Measurements from ENCODE around the gene ALPK3.
"Not testable (repeated sequence)": the region's sequence is repeated elsewhere in the genome, so short reads cannot be mapped to it uniquely, and the experiment has no call there.

ALPK3 gene

DNA sequence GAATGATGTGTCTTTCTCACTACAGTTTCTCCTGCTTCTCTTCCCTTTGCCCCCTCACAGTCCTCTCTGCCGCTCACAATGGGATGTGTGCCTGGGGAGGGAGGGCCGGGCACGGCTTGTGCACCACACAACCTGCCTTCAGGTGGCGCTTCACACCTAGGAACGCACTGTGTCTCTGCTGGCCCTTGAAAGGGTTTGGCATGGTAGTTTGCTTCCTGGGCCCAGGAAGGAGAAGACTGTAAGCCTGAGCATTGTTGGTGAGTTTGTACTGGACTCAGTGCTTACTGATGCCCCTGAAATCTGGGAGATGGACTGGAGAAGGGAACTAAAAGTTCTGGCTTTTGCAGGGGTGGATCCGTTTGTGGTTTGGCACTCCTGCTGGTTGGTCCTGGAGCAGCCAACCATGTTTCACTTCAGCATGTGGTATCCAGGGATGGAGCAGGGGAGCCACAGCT is 9.2 kb downstream of the ALPK3 start:
- no peak for DNase-seq

DNA sequence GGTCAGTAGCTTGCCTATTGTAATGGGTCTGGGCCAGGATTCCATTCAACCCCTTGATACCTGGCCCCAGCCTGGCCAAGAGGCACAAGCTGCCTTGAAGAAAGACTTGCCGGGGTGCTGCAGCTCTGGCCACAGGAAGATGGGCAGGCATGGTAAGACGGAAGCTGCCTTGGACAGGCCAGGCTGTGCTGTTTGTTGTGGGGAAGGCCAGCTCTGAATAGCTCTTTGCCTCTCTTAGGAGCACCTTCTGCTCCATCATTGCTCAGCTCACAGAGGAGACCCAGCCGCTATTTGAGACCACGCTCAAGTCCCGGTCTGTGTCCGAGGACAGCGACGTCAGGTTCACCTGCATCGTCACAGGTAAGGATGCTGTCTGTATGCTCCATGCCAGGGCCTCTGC is 10.1 kb downstream of the ALPK3 start:
- no peak for DNase-seq

DNA sequence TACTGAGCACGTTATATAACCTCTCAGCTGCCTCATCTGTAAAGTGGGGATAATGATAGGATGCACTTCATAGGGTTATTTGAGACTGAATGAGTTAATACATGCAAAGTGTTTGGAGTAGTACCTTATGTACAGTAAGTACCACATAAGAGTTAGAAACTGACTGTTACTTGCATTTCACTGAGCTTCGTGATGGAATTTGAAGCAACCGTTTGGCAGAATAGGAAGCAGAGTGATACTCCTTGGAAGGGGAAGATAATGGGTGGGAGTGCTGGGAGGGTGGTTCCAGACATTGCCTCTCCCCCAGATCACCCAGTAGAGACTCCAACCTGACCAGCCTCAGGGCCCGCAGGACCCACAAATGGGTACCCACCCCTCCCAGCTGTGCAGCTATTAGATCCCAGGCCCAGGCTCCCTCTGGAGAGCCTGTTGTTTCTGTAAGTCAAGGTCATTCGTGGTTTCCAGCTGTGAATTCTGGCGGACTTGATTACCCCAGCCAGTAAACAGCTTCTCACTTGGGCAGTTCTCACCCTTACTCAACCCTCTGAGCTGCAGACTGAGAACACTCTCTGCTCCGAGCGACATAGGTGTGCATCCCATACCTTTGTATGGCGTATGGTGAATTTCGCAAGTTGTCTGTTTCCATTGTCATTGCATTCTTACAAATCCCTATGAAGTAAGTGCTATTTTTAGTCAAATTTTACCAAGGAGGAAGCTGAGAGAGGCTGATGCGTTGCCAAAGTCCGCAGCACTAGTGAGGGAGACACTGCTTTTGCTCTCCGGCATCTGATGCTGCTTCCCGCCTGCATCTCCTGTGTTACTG is 11.1 kb downstream of the ALPK3 start:
- DNase-seq, result no peak

DNA sequence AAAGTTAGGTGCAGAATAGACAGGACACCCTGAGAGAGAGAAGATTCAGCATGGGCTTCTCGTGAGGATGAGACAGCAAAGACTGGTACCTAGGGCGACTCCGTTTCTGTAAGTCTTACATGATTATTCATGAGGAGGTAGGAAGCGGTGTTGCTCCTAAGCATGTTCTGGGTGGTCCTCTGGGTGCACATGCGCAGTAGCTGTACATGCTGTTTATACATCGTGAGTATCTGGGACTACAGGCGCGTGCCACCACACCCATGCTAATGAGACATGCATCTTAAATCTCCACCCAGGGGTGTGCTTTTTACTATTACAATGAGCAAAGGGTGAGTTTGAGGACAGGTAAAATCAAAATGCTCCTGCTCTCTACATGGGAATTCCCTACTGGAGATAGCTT is 12.3 kb downstream of the ALPK3 start:
- DNase-seq, result no peak

DNA sequence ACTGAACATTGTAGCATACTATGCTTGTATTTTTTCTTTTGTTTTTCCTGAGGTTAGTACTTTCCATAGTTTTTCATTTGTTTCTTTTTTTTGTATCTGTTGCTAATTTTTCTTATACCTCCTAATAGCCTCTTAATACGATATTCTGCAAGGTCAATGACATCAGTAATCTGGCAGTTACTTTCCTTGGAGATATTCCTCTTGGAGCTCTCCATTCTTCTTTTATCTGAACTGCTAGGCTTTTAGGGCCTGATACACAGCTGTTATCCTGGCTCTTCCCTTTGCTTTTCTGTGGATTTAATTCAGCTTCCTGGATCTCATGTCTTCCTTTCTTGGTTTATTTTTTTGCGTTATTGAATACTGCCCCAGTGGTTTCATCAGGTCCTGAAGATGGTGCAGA is 12.9 kb downstream of the ALPK3 start:
- DNase-seq, result no peak

DNA sequence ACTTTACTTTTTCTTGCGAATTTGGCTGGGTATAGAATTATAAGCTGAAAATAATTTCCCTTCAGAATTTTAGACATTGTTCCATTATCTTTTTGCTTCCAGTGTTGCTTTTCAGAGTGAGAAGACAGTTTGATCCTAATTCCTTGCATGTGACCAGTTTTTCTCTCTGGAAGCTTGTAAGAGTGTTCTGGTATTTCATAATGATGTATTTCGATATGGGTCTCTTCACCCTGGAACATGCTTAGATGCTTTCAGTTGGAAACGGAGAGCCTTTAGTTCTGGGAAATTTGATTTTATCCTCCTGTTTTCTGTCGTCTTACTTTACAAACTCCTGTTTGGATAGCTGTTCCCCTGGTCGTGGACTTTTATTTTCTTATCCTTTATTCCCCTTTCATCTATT is 13.9 kb downstream of the ALPK3 start:
- DNase-seq, result no peak

DNA sequence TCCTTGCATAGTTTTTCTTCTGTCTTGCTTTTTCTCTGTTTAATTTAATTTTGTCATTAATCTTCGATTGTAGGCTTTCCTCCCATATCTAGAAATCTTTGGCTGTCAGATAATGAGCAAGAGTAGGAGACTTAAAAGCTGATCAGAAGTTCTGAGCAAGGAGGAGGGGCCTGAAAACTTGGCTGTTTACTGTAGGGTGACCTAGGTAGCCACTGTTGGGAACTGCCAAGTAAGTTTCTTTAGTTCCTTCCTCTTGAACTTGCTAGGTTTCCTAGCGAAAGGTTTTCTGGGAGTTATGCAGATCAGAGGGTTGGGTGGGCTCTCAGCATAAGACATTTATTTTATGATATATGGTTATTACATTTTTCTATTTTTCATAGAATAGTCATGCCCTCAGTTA is 14.5 kb downstream of the ALPK3 start:
- no peak for DNase-seq

DNA sequence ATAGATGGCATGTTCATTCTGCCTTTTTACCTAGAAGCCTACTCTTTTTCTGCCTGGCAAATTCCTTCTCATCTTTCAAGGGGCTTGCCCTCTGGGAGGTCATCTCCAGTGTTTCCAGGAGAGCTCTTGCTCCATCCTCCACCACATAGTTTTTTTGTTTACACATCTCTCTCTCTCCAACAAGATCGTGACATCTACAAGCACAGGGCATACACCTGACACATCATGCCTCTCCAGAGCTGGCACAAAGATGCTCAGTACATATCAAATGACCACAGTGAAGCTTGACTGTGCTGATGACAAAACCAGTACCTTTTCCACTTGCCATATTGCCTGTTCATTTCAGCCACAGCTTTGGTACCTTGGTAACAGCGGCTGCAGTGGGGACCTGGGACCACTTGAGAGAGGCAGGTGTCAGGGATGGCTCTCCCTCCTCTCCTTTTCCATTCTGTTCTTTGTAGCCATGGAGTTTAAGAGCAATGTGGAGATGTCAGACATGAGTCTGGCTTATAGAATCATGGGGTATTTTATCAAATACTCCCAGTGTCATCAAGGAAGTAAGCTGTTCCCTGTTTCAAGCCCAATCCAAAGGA is 15.4 kb downstream of the ALPK3 start:
- no peak for DNase-seq

DNA sequence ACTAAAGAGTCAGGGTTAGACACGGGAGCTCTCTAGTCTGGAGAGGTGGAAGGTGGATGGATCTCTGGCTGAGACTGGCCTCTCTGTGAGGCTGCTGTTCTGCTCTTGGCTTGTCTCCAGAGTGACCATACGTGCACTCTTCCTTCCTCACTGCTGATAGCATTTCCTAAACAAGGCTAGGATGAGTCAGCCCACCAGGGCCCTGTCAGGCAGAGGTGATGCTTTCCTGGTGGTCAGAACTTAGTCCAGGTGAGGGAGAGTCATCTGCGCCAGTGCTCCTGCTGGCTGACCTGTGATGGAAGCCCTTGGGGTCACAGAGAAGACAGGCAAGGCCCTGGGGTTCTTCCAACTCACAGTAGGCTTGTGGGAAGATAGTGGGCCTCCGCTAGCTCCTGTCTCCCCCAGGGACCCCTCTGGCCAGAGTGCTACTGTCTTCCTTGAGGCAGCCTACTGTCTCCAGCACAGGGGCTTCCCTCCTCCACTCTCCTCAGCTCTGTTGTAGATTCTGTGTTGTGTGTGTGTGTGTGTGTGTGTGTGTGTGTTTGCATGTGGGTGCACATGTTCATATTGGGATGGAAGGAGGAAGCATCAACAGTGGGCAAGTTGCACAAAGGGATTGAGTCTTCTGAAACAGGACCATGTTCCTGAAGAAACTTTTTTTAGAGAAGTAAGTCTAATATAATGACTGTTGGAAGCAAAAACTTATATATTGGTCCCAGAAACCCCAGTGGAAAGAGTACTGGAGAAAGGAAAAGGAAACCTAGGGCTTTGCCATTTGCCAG is 16.5 kb downstream of the ALPK3 start:
- no peak for DNase-seq

DNA sequence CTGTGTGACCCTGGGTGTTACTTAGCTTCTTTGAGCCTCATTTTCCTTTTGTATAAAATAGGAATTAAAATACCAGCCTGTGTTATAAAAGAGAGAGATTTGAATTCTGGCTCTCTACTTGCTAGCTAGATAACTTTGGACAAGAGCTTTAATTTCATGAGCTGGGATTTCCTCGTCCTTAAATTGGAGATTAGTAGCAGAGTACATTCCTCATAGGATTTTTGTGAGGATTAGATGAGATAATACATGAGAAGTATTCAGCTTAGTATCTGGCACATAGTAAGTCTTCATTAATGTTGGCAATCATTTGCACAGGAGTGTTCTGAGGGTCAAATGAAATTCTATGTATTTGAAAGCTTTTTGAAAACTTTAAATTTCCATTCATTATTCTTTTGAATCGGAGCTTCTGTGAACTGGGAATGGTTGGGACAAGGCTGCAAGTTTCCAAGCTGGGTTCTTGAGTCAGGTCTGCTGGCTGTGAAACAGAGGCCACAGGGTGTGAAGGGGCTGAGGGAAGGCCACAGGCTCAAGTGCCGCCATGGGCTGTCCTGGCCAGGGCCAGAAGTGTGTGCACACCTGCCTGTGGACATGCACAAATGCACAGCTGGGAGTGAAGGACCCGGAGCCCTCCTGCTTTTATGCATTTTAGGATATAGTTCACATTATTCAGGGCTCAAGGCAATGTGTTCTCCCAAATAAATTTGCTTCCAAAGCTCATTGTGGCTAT is 17.2 kb downstream of the ALPK3 start:
- no peak for DNase-seq

DNA sequence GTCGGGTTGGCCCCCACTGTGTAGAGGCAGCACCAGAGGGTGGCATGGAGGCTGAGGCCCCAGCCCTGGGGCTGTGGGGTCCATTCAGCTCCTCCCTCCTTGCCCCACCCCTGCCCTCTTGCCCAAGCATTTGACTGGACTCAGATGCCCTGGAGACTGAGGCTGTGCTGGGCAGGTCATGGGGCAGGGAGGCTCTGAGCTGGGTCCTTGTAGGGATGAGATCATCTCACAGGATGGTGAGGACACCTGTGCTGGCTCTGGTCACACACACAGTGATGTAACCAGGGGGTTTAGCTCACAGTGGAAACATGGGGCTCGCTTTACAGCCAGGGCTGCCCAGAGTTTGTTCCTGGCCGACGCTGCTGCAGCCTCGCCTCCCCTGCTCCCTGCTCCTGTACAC is 17.8 kb downstream of the ALPK3 start:
- DNase-seq, result no peak

DNA sequence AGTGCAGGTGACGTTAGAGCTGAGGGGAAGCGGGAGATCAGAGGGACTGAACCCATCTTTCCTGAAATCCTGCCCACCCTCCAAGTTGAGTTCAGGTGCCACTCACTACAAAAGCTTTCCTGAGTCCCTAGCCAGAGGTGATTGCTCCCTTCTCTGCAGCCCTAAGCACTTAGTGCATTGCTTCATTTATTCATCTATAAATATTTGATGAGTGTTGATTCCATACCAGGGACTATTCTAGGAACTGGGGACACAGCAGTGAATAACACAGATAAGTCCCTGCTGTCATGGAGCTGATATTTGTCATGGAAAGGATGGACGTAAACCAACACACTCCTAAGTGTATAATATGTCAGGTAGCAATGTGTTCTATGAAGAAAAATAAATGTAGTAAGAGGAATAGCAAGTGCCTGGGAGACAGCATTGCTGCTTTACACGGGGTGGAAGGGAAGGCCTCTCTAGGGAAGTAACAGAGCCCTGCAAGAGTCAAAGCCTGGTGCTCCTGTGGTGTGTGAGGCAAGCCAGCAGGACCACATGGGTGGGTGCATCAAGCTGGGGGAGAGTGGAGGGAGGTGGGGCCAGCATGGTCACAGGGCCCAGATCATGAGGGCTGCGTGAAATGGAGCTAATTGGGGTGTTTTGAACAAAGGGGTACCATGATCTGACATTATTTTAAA is 18.6 kb downstream of the ALPK3 start:
- DNase-seq, result no peak

DNA sequence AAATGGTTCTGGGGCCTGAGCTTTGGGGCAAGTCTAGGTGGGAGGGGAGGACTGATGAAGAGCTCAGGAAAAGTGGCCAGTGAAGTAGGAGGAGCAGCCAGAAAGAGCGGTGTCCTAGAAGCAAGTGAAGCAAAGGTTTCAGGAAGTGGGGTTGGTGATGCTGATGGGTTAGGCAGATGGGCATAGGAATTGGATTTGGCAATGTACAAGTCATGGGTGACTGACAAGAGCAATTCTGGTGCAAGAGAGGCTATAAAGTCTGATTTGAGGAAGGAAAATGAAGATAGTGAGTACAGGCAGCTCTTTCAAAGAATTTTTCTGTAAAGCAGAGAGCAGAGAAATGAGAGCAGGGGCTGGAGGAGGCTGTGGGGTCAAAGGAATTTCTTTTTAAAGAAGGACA is 19.7 kb downstream of the ALPK3 start:
- DNase-seq, result no peak

DNA sequence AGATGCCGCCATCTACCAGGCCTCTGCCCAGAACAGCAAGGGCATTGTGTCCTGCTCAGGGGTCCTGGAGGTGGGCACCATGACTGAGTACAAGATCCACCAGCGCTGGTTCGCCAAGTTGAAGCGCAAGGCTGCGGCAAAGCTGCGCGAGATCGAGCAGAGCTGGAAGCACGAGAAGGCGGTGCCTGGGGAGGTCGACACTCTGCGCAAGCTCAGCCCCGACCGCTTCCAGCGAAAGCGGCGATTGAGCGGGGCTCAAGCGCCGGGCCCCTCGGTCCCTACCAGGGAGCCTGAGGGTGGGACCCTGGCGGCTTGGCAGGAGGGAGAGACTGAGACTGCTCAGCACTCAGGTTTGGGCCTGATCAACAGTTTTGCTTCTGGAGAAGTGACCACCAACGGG is 22.6 kb downstream of the ALPK3 start:
- DNase-seq, result no peak

DNA sequence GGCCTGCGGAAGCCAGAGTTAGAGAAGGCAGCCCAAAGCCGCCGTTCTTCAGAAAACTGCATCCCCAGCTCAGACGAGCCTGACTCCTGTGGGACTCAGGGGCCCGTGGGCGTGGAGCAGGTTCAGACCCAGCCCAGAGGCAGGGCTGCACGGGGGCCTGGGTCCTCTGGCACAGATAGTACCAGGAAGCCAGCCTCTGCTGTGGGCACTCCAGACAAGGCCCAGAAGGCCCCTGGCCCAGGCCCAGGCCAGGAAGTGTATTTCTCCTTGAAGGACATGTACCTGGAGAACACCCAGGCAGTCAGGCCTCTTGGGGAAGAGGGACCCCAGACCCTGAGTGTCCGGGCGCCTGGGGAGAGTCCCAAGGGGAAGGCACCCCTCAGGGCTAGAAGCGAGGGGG is 23.1 kb downstream of the ALPK3 start:
- no peak for DNase-seq

DNA sequence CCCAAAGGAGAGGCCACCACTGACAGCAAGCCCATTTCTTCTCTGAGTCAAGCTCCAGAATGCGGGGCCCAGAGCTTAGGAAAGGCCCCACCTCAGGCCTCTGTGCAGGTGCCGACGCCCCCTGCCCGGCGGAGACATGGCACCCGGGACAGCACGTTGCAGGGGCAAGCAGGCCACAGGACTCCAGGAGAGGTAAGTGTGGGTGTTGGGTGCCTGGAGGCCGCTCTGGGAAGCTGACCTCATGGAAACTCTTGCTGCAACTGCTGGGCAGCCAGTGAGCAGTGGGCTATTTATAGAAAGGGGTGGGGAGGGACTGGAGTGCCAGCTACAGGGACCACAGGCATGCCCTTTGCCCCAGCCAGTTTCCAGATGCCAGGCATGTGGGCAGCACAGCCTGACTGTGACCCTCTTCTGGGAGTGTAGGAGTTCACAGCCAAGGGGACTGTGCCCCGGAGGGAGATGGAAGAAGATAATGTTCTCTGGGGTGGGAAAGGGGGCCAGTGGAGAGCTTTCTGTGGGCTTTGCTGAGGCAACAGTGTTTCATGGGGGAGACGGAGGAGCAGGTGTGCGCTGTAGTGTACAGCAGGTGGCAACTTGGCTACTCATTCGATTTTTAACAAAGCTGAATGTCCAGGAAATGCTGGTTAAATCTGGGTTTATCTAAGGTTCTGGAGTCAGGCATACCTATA is 23.7 kb downstream of the ALPK3 start:
- DNase-seq, result no peak

DNA sequence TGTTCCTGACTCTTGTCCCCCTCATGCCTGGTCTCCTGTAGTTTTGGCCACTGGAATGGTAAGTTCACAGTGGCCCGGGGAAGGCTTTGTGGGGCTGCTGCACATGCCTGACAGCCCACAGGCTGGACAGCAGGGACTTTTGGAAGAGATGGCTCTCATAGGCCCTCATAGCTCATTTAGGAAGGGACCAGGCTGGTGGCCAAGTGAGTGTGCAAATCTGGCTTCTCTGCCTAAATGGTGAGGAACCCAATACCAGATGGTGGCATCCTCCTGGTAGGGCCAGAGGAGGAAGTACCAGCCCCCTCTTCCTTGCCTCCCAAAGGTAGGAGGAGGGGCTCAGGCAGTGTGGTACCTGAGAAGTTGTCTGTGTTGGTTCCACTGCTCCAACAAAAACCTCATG is 25.6 kb downstream of the ALPK3 start:
- DNase-seq, result no peak

DNA sequence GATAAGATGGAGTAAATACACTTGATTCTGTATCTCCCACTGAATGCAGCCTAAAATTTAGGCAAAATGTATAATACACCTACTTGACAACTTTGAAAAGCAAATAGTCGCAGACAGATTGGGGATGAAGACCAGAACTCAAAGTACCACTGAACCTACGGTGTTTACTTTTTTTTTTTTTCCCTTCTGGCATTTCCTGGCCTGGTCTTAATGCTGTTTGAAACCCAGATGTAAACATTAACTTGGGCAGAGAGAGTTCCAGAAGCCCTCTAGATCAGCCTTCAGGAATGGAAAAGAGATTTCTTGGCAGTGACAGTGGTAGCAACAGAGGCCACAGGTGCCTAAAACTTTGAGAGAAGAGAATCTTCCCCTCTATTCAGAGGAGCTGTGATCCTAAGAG is 27.8 kb downstream of the ALPK3 start:
- DNase-seq, result no peak

DNA sequence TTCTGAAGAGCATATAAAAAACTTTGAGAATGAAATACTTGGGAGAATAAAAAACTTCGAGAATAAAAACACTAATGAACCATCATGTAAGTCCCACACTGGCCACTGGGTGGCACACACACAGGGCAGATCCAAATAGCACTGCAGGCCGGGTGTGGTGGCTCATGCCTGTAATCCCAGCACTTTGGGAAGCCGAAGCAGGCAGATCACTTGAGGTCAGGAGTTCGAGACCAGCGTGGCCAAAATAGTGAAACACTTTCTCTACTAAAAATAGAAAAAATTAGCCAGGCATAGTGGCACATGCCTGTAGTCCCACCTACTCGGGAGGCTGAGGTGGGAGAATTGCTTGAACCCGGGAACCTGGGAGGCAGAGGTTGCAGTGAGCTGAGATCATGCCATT is 28.5 kb downstream of the ALPK3 start:
- not testable (repeated sequence) for DNase-seq

DNA sequence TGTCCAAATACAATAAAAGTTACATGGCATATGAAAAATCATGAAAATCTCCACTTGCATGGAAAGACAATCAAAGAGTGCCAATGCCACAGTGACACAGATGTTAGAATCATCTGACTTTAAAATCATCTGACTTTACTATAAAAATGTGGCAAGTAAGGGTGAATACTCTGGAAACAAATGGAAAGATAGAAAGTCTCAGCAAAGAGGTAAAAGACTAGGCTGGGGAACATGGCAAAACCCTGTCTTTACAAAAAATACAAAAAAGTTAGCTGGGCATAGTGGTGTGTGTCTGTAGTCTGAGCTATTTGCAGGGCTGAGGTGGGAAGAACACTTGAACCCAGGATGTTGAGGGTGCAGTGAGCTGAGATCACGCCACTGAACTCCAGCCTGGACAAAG is 29.1 kb downstream of the ALPK3 start:
- no peak for DNase-seq

DNA sequence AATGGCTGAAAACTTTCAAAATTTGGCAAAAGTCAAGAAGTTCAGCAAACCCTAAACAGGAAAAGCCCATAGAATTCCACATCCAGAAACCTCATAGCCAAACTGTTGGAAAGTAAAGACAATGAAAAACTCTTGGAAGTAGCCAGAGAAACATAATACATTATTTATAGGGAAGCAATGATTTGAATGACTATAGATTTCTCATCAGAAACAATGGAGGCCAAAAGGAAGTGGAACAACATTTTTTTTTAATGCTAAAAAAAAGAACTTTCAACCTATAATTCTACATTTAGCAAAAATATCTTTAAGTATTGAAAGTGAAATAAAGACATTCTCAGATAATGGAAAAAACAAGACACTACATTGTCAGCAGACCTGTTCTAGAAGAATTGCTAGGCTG is 30.2 kb downstream of the ALPK3 start:
- DNase-seq, result no peak

DNA sequence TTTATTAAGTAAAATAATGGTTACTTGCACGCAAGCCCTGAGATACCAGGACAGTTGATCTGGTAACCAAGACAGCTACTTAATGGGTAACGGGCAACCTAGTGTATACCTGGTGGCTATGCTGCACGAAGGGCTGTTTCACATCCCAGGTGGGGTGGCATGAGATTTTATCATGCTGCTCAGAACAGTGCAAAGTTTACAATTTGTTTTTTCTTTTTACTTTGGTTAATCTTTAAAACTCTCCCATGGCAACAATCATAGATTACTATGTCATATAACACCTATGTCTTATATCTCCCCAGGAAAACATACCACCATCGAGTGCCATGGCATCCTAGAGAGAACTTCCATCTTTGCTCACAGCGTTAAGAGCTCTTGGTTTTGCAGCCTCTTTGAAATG is 35.1 kb downstream of the ALPK3 start:
- DNase-seq, result no peak

Measured in SIG-M5 (cell line).